Activated CD8-positive, alpha-beta T cell treated with anti-CD3 and anti-CD28 coated beads, Interleukin-2, amount 10 ng/mL, durations not matched to agents 7 days and 5 days (primary cell): ENCODE results near the gene TIMP2. TPM values are rescaled to one million over a fixed set of nuclear protein-coding genes. Genes with fewer than 3 reads are reported as not detected.
A peak's percentile ranks its signal among the peaks of the same experiment; 100 is the strongest.
"Not testable (repeated sequence)": the region's sequence is repeated elsewhere in the genome, so short reads cannot be mapped to it uniquely, and the experiment has no call there.

Source experiments
- ATAC-seq: fragments of 150-1000 bp; cut with Tn5 transposase; one replicate; pipeline ENCODE4 v1.10.0; 2021; ENCODE audit warnings: moderate library complexity
- CTCF ChIA-PET: fragments of 350-600 bp; sonication (Branson Sonifier 250); formaldehyde crosslinking; loops from one replicate; lab custom pipeline; 2021; ENCODE audit warnings: antibody characterized with exemption; lab: Charles Lee
- POLR2A ChIA-PET: fragments of 350-600 bp; sonication (Branson Sonifier 250); formaldehyde crosslinking; loops from one replicate; lab custom pipeline; 2021; ENCODE audit warnings: antibody characterized with exemption; lab: Charles Lee
- DNase-seq: peaks from one replicate; pipeline ENCODE4 v3.0.0-alpha.2; 2020
- H3K27ac Mint-ChIP-seq: one replicate; pipeline ENCODE4 v1.8.0; 2021; ENCODE audit warnings: mild to moderate bottlenecking, mixed read lengths
- H3K27me3 Mint-ChIP-seq: one replicate; pipeline ENCODE4 v1.8.0; 2021; ENCODE audit warnings: low read depth, mixed read lengths
- H3K36me3 Mint-ChIP-seq: one replicate; pipeline ENCODE4 v1.8.0; 2021; ENCODE audit warnings: low read depth, mixed read lengths
- H3K4me1 Mint-ChIP-seq: one replicate; pipeline ENCODE4 v1.8.0; 2021; ENCODE audit warnings: low read depth, mixed read lengths
- H3K4me3 Mint-ChIP-seq: one replicate; pipeline ENCODE4 v1.8.0; 2021; ENCODE audit warnings: mild to moderate bottlenecking, mixed read lengths
- H3K9me3 Mint-ChIP-seq: one replicate; pipeline ENCODE4 v1.8.0; 2022; ENCODE audit warnings: mixed read lengths; ENCODE audit not compliant: insufficient read depth
- total RNA-seq, 2 experiments: library from RNA; stranded (reverse); gene quantifications; one replicate each; pipeline ENCODE4 v1.2.3, GENCODE V29; 2021

TIMP2 gene
- total RNA-seq, 2 experiments from 2014 or later: 3.6 to 3.8 TPM

GRCh38 chr17:78883533-78884131 is 41.6 kb downstream of the TIMP2 start:
- Mint-ChIP-seq H3K36me3 (no peaks in the 10 kb centered on the region), H3K9me3 (no peaks in the 10 kb centered on the region), H3K4me1 (peaks cover 33% of the 10 kb centered on the region), H3K27ac (peak overlapping the region; percentile 82), H3K4me3 (no peak overlapping the region), H3K27me3 (no peaks in the 10 kb centered on the region)
- peak; percentile 26 for DNase-seq
- CTCF ChIA-PET: interaction anchor here (1.0 kb wide), 1 partner anchor 18 kb away, joined by 3 read pairs; no protein-coding TSS in a partner anchor
- POLR2A ChIA-PET: no interaction called here
- peak; percentile 32 for ATAC-seq

DNA sequence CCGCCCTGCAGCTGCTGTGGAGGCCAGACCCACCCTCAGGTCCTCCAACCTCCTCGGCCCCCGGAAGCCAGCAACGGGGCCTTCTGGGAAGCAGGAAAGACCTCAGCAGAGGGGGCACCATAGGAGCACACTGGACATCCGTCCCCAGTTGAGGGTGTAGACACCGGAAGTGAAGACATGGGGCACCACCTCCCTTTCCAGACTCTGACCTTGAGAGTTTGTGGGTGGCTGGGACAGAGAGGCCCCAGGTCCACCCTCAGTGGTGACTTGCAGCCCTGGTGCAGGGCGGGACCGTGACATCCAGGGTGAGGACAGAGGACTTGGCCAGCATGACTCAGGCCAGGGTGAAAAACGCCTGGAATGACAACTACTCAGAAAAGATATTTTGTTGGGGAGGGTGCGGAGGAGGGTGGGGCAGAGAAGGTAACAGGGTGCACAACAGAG is 42.1 kb downstream of the TIMP2 start:
- H3K36me3 Mint-ChIP-seq: no peaks in the 10 kb centered on the region
- H3K27me3 Mint-ChIP-seq: no peaks in the 10 kb centered on the region
- peaks cover 37% of the 10 kb centered on the region for H3K4me1 Mint-ChIP-seq
- peak overlapping the region; percentile 82 for H3K27ac Mint-ChIP-seq
- no peaks in the 10 kb centered on the region for H3K9me3 Mint-ChIP-seq
- CTCF ChIA-PET: interaction anchor here (1.0 to 1.5 kb wide), 2 partner anchors 17 kb away, joined by 3 to 6 read pairs; no protein-coding TSS in a partner anchor
- no peak overlapping the region for H3K4me3 Mint-ChIP-seq
- DNase-seq (no peak), ATAC-seq (peak; percentile 34)
- POLR2A ChIA-PET: no interaction called here

DNA sequence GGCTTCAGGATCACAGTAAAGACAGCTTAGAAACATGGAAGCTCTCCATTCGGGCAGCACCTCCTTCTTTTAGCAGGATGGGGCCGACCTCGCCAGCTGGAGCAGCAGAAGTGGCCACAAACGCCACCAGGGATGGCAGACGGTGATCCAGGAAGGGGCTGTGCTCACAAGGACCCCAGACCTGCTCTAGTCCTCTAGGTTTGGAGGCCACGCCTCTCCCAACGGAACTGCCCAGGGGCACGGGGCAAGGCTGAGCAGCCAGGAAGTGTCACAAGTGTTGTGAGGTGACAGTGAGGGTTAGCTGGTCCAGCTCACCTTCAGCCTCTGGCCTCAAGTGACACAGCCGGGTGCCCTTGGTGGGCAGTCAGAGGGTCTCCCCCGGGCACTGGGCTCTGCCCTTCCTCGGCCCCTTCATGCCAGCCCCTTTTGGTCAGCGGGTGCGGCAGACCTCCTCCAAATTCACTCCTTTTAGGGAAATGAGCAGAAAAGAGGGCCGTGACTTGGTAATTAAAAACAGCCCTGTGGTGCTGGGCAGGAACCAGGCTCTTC is 42.6 kb downstream of the TIMP2 start:
- H3K27me3 Mint-ChIP-seq: no peaks in the 10 kb centered on the region
- CTCF ChIA-PET: interaction anchor here (1.5 kb wide), 1 partner anchor 17 kb away, joined by 6 read pairs; no protein-coding TSS in a partner anchor

GRCh38 chr17:78879635-78880186 is 45.5 kb downstream of the TIMP2 start:
- ChIA-PET POLR2A (interaction anchor here (0.6 kb wide), 1 partner anchor 465 kb away, joined by 3 read pairs; no protein-coding TSS in a partner anchor), CTCF (interaction anchor here (1.0 kb wide), 1 partner anchor 36 kb away, joined by 3 read pairs; no protein-coding TSS in a partner anchor)
- H3K9me3 Mint-ChIP-seq: no peaks in the 10 kb centered on the region
- H3K27me3 Mint-ChIP-seq: peaks cover 4% of the 10 kb centered on the region
- H3K27ac Mint-ChIP-seq: peak overlapping the region; percentile 81
- DNase-seq: peak; percentile 39
- ATAC-seq: peak; percentile 30
- no peaks in the 10 kb centered on the region for H3K36me3 Mint-ChIP-seq
- peaks cover 36% of the 10 kb centered on the region for H3K4me1 Mint-ChIP-seq
- H3K4me3 Mint-ChIP-seq: peak overlapping the region; percentile 60

More for the DNA sequence above, 42.6 kb downstream of the TIMP2 start:
- no peak for DNase-seq
- Mint-ChIP-seq H3K4me3 (no peak overlapping the region), H3K27ac (peak overlapping the region; percentile 82), H3K9me3 (no peaks in the 10 kb centered on the region), H3K36me3 (no peaks in the 10 kb centered on the region), H3K4me1 (peaks cover 36% of the 10 kb centered on the region)
- ATAC-seq: no peak
- POLR2A ChIA-PET: no interaction called here

DNA sequence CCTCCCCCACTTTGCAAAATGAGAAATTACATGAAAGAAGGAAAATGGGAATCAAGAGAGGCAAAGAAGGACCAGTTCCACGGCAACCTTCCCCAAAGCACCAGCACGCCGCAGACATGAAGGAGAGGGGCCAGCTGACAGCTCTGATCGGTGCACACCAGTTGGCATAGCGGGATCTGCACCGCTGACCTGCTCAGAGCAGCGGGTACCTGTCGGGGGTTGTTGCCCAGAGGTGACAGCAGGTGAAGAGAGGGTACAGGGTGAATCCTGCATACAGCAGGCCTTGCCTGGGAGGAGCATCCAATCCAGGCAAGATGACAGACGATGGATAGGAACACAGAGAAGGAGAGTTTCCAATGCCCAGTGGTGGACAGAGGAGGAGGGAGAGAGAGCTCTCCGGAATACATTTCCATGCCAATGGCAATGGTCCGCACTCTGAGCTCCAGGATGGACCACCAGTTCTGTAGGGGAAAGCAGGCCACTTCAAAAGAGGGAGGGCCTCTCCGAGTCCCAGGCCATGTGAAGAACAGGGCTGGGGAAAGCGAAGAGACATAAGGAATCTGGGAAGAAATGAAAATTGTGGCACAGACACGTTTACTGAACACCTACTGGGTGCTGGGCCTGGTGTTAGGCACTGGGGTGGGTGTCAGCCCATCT is 46.2 kb downstream of the TIMP2 start:
- Mint-ChIP-seq H3K27me3 (peaks cover 4% of the 10 kb centered on the region), H3K4me3 (peak overlapping the region; percentile 60), H3K4me1 (peaks cover 36% of the 10 kb centered on the region), H3K27ac (peak overlapping the region; percentile 60), H3K9me3 (no peaks in the 10 kb centered on the region), H3K36me3 (no peaks in the 10 kb centered on the region)
- DNase-seq (no peak), ATAC-seq (no peak)
- POLR2A ChIA-PET: no interaction called here
- CTCF ChIA-PET: interaction anchor here (1.0 kb wide), 1 partner anchor 8 kb away, joined by 3 read pairs; no protein-coding TSS in a partner anchor

- no peak for ATAC-seq
Observed at GRCh38 chr17:78878261-78878660, 46.9 kb downstream of the TIMP2 start.

DNA sequence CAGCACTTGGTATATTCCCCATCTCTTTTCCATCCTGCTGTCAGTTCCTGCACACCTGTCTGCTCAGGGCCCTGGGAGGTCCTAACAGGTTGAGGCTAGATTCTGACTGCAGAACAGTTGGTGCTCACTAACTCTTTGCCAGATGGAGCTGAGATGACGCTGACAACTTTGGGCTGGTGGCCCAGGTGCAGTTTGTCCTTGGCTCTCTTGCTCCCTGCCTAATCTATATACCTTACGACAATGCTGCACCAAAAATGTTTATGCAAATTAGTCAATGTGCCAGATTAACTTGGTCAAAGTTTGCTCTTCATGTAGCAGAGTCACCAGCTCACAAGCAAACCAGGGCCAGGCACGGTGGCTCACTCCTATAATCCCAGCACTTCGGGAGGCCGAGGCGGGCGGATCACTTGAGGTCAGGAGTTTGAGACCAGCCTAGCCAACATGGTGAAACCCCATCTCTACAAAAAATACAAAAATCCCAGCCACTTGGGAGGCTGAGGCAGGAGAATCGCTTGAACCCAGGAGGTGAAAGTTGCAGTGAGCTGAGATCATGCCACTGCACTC is 48.2 kb downstream of the TIMP2 start:
- H3K4me3 Mint-ChIP-seq, POLR2A ChIA-PET, H3K27ac Mint-ChIP-seq, H3K9me3 Mint-ChIP-seq, ATAC-seq, H3K27me3 Mint-ChIP-seq, H3K36me3 Mint-ChIP-seq, DNase-seq: not testable (repeated sequence)
- H3K4me1 Mint-ChIP-seq: peaks cover 21% of the 10 kb centered on the region
- CTCF ChIA-PET: interaction anchor here (1.1 to 5.0 kb wide), 2 partner anchors 11 to 14 kb away, joined by 3 to 34 read pairs; no protein-coding TSS in a partner anchor

More at GRCh38 chr17:78878261-78878660, 46.9 kb downstream of the TIMP2 start:
- POLR2A ChIA-PET: no interaction called here
- Mint-ChIP-seq H3K36me3 (no peaks in the 10 kb centered on the region), H3K9me3 (no peaks in the 10 kb centered on the region), H3K4me3 (no peak overlapping the region), H3K27me3 (peaks cover 4% of the 10 kb centered on the region), H3K4me1 (peaks cover 30% of the 10 kb centered on the region), H3K27ac (peak overlapping the region; percentile 5)
- CTCF ChIA-PET: interaction anchor here (1.0 to 5.0 kb wide), 2 partner anchors 9 to 12 kb away, joined by 3 to 34 read pairs; no protein-coding TSS in a partner anchor
- DNase-seq: no peak

DNA sequence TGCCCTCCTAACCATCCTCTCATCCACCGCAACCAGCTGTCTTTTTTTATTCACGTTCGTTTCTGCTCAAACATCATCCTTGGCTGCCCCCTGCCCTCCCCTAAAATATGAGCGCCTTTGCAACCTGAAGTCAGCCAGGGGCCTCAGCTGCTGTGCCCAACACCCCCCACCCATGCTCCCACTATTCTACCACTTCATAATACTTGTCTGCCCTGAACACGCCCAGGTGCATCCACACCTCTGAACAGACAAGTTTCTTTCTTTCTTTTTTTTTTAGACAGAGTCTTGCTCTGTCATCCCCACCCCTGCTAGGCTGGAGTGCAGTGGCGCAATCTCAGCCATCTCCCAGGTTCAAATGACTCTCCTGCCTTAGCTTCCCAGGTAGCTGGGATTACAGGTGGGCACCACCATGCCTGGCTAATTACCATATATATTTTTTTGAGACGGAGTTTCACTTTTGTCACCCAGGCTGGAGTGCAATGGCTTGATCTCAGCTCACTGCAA is 49.0 kb downstream of the TIMP2 start:
- Mint-ChIP-seq H3K9me3 (no peaks in the 10 kb centered on the region), H3K36me3 (no peaks in the 10 kb centered on the region), H3K27ac (no peak overlapping the region), H3K4me3 (no peak overlapping the region), H3K4me1 (peaks cover 21% of the 10 kb centered on the region), H3K27me3 (peaks cover 4% of the 10 kb centered on the region)
- CTCF ChIA-PET: interaction anchor here (5.0 kb wide), 1 partner anchor 10 kb away, joined by 34 read pairs; no protein-coding TSS in a partner anchor
- DNase-seq (no peak), ATAC-seq (no peak)
- POLR2A ChIA-PET: no interaction called here

- Mint-ChIP-seq H3K9me3 (no peaks in the 10 kb centered on the region), H3K27me3 (peaks cover 4% of the 10 kb centered on the region), H3K27ac (no peak overlapping the region), H3K4me1 (peaks cover 21% of the 10 kb centered on the region), H3K36me3 (no peaks in the 10 kb centered on the region), H3K4me3 (no peak overlapping the region)
- ChIA-PET CTCF (interaction anchor here (5.0 kb wide), 1 partner anchor 10 kb away, joined by 34 read pairs; no protein-coding TSS in a partner anchor), POLR2A (no interaction called here)
- no peak for ATAC-seq
- DNase-seq: no peak
Observed at GRCh38 chr17:78875363-78876093, 49.7 kb downstream of the TIMP2 start.

GRCh38 chr17:78873519-78874340 is 51.5 kb downstream of the TIMP2 start:
- H3K27me3 Mint-ChIP-seq: peaks cover 4% of the 10 kb centered on the region
- ATAC-seq: no peak
- POLR2A ChIA-PET: no interaction called here

More at GRCh38 chr17:78873519-78874340, 51.5 kb downstream of the TIMP2 start:
- no peak overlapping the region for H3K4me3 Mint-ChIP-seq
- H3K9me3 Mint-ChIP-seq: no peaks in the 10 kb centered on the region
- no peaks in the 10 kb centered on the region for H3K36me3 Mint-ChIP-seq
- H3K27ac Mint-ChIP-seq: no peak overlapping the region
- peaks cover 6% of the 10 kb centered on the region for H3K4me1 Mint-ChIP-seq
- no peak for DNase-seq
- CTCF ChIA-PET: interaction anchor here (1.0 to 5.0 kb wide), 2 partner anchors 8 to 410 kb away, joined by 3 to 34 read pairs; no protein-coding TSS in a partner anchor
